GM11168 (cell line): Measurements from ENCODE around the gene PYCARD.

ENCODE experiments used
- in situ Hi-C: fragments of 300-500 bp; cut with MboI; formaldehyde crosslinking; loops from one replicate; pipeline ENCODE4 v1.12.0; 2022; ENCODE audit warnings: low sequenced_read_pairs; ENCODE audit not compliant: unreplicated experiment

The PYCARD gene

DNA sequence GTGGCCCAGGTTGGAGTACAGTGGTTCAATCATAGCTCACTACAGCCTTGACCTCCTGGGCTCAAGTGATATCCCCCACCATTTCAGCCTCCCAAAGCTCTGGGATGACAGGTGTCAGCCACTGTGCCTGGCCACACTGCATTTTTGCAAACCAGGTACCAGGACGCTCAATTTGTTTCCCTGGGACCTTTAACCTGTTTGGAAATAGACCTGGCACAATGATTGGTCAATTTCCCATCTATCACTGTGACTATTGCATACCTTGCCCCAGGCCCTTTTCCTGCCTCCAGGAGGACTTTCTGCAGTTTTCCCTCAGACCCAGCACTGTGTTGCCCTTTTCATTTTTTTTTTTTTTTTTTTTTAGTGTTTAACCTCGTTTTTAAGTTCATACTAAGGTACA, 33.7 kb downstream of the PYCARD start:
- in situ Hi-C loops, result no loop called here

DNA sequence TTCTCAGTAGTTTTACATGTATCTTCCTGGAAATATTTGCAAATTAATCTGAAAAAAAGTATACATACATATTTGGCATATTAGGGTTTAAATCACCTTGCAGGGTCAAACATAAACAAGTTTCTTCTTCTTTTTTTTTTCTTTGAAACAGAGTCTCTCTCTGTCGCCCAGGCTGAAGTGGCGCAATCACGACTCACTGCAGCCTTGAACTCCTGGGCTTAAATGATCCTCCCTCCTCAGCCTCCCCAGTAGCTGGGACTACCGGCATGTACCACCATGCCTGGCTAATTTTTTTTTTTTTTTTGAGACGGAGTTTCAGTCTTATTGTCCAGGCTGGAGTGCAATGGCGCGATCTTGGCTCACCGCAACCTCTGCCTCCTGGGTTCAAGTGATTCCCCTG, 35.2 kb downstream of the PYCARD start:
- in situ Hi-C loops, result no loop called here

DNA sequence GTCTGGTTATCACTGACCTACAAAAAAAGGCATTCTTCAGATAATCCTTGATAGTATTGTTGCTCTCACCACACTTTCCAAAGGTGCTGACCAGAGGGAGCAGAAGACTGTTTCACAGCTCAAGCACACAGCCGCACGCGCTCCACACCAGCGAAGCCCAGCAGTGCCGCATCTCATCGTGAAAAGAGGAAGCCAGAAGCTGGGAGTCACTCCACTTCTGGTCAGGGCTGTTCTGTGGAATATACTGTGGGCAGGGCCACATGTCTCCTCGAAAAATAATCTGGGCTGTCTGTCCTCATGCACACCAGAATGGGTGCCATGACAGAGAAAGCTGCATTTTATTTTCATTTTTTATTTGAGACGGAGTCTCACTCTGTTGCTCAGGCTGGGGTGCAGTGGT, 45.4 kb downstream of the PYCARD start:
- in situ Hi-C loops, result no loop called here
